Epithelial cell of prostate (primary cell): ENCODE measurements around the gene TRIM42.

Experiments used
- DNase-seq: peaks from one replicate; pipeline ENCODE4 v3.0.0-alpha.2; 2011; ENCODE audit warnings: low read depth, low spot score
- H3K27ac ChIP-seq: fragments of 450-650 bp; 2 replicates; pipeline ENCODE4 v1.5.1; 2017; ENCODE audit warnings: mild to moderate bottlenecking

TRIM42 gene

GRCh38 chr3:140708815-140709214, 31.0 kb downstream of the TRIM42 start:
- no peak overlapping the region for H3K27ac ChIP-seq
- no peak for DNase-seq

GRCh38 chr3:140709751-140710150, 31.9 kb downstream of the TRIM42 start:
- DNase-seq: no peak

GRCh38 chr3:140710711-140711389, 33.0 kb downstream of the TRIM42 start:
- no peak for DNase-seq
- H3K27ac ChIP-seq: no peak overlapping the region

More at GRCh38 chr3:140709751-140710150, 31.9 kb downstream of the TRIM42 start:
- H3K27ac ChIP-seq: no peak overlapping the region

DNA sequence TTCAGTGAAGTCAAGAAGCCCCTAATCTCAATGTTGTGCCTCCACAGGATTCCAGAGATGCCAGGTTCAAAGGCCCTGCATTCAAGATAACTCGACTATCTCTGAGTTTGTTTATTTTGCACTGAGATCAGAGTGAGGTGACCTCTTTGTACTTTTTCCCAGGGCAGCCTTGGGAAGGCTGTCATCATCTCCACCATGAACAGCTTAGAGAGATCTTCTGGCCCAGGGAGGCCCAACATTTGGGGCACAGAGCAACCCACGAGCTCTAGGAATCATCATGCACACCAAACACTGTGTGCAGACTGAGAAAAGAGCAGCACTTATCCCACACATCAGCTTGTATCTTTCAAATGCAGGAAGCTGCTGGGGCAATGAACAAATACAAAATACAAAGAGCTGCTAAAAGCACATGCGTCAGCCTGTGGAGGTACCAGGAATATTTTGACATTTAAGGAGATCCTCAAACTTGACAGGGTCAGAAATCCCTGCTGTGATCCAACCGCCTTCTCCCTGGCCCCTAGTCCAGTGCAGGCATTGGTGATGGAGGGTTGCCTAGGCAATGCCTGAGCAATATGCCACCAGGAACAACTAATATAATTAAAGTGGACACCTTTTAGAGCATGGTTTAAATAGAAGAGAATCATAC, 33.6 kb downstream of the TRIM42 start:
- no peak overlapping the region for H3K27ac ChIP-seq
- no peak for DNase-seq

GRCh38 chr3:140712301-140712700, 34.4 kb downstream of the TRIM42 start:
- no peak for DNase-seq
- no peak overlapping the region for H3K27ac ChIP-seq

GRCh38 chr3:140715035-140715434, 37.2 kb downstream of the TRIM42 start:
- peak; percentile 31 for DNase-seq
- H3K27ac ChIP-seq: peak overlapping the region; percentile 31

GRCh38 chr3:140717921-140718320, 40.1 kb downstream of the TRIM42 start:
- no peak for DNase-seq

DNA sequence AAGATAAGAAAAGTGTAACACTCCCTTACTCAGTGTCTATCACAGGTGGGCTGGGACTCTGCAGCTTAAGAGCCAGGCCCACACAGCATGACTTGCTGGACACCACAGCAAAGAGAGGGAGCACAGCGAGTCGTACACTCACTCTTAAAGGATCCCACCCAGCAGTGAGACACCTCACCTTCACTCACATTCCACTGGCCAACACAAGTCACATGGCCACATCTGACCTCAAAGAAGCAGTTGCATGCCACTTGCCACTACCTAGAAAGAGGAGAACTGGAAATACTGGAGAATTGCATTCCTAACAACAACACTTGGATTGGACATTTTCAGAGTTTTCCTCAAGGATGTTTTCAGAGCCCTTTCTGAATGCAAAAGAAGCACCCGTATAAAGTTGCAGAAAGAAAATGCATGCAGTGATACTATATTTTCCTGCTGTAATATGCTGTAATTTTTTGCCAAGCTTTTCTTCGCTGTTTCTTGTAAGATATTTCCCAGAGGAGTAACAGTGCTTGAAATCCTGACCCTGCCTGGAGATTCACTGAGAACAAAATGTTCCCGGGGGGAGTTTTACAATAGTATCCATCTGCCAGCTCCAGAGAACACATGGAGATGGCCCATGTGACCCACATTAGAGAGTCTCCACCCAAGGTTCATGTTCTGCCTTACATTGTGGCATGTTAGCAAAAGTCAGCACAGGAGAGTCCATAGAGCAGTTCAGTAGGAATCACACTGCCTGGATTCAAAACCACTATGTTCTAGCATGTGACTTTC, 42.2 kb downstream of the TRIM42 start:
- no peak overlapping the region for H3K27ac ChIP-seq
- no peak for DNase-seq

More at GRCh38 chr3:140717921-140718320, 40.1 kb downstream of the TRIM42 start:
- no peak overlapping the region for H3K27ac ChIP-seq

GRCh38 chr3:140723576-140723975, 45.7 kb downstream of the TRIM42 start:
- DNase-seq: no peak
- H3K27ac ChIP-seq: no peak overlapping the region

DNA sequence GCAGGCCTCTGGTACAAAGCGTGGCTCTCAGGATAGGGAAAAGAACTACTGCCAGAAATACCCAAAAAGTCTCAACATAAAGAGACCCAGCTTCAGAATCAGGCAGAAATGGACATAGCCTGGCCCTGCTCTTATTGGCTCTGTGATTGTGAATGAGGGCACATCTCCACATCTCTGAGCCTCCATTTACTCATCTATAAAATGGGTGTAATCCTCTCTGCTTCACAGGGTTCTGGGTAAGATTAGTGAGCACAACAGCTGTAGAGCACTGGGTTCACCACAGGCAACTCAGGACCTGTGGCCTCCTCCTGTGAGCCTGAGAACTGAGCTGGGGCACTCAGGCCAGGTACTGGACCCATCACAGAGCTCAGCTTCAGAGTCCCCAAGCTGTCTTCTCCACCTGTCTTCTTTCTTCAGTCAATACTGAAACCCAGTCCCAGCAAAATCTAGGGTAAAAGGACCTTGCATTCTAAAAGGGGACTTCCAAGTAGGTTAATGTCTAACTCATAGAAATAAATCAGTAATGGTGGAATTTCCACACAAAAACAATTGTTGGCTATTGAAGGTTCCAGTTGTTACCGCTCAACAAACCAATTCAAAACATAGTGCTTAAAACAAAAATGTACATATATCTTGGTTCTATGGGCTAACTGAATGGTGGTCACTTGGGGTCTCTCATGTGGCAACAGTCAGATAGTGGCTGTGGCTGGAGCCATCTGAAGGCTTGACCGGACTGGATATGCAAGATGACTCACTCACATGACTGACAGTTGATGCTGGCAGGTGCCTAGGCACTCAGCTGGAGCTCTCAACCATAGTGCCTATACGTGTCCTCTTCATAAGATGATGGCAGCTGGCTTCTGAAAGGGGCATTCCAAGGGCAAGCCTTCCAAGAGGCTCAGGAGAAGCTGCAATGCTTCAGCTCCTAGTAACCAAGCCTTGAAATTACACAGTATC, 47.3 kb downstream of the TRIM42 start:
- no peak overlapping the region for H3K27ac ChIP-seq
- DNase-seq: no peak

GRCh38 chr3:140726066-140726465, 48.2 kb downstream of the TRIM42 start:
- H3K27ac ChIP-seq: no peak overlapping the region
- DNase-seq: no peak

- no peak overlapping the region for H3K27ac ChIP-seq
- no peak for DNase-seq
Observed at GRCh38 chr3:140727886-140728285, 50.0 kb downstream of the TRIM42 start.

DNA sequence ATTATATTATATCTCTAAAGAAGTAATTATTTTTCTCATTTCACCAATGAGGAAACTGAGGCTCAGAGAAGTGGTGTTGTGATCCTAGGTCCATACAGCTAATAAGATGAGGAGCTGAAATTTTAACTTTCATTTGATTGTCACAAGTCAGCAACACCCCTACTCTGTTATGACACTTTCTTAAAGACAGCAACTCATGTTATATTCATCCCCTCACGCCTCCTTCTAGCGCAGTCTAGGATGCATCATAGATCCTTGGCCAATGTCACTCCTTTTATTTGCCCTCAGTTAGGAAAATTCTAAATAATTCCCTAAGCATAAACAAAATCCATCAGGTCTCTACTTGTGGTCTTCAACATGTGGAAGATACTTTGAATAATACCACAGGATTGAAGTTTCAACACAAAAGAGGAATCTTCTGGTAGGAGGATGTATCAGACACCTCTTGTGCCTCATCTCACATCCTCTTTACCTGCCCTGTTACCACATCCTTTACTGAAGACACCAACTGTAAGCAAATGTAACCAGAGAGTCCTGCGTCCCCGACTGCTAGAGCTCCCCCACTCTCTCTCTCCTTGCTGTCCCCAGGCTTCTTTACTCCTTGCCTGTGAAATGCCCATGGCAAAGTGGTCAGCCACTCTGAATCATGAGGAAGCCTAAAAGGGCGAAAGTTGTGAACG, 53.7 kb downstream of the TRIM42 start:
- DNase-seq: no peak
- H3K27ac ChIP-seq: no peak overlapping the region

GRCh38 chr3:140733623-140734022, 55.8 kb downstream of the TRIM42 start:
- no peak for DNase-seq
- no peak overlapping the region for H3K27ac ChIP-seq

DNA sequence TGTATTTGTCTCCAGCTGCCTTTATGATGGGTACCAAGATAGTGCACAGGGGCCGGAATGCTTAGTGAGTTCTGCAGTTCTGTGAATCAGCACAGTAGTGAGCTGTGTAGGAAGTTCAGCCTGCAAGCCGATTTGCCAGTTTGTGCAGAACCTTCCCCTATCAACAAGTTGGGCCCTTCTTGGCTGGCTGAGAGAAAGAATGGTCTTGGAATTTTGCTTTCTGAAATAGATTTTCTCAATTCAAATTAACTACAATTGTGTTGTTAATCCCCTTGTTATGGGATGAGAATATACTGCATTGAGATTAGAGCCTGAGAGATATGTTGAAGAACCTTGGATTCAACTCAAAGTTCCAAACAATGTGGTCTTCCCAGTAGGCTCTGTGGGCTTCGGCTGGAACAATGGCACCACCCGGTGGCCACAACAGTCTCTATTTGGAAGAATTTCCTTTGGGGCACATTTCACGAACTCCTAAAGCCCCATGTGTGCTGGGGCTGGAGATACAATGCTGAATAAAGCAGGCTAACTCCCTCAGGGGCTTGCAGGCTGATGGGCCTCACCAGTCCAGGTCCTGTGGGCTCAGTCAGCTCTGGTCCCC, 59.1 kb downstream of the TRIM42 start:
- no peak overlapping the region for H3K27ac ChIP-seq
- no peak for DNase-seq

DNA sequence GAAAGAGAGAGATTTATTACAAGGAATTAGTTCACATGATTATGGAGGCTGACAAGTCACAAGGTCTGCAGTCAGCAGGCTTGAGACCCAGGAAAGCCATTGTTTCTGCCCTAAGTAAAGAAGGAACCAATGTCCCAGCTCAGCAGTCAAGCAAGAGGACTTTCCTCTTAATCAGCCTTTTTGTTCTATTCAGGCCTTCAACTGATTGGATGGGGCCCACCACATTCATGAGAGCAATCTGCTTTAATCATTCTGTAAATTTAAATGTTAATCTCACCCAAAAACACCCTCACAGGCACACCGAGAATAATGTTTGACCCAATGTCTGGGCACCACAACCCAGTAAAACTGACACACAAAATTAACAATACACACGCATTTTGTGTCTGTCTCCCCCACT, 64.3 kb downstream of the TRIM42 start:
- no peak overlapping the region for H3K27ac ChIP-seq
- DNase-seq: no peak

GRCh38 chr3:140748171-140748570, 70.3 kb downstream of the TRIM42 start:
- H3K27ac ChIP-seq: no peak overlapping the region

DNA sequence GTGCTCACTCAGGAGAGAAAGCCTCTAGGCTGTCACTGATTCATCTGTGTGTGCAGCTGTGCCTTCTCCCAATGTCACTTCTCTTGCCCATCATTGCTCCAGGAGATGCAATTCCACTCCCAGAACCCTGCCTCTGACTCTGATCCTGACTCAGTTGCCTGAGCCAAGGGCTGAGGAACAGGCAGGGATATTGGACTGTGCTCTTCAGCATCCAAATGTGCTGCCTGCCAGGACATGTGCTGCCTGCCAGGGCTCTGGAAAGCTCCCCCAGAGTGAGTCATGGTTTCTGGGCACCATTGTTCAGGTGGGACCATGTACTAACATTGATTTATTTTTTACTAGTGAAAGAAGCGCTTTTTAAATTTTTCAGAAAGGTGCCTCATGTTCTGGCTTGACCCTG, 71.0 kb downstream of the TRIM42 start:
- peak; percentile 27 for DNase-seq
- H3K27ac ChIP-seq: no peak overlapping the region

More at GRCh38 chr3:140748171-140748570, 70.3 kb downstream of the TRIM42 start:
- no peak for DNase-seq
